ENCODE measurements around the gene CALD1.

The CALD1 gene

GRCh38 chr7:134902058-134902457 is 122.6 kb downstream of the CALD1 start:
- H3K4me2 ChIP-seq (ENCODE audit: low read depth, low read length, poor library complexity, severe bottlenecking) = no peak overlapping the region
- H3K79me2 ChIP-seq (ENCODE audit: insufficient read depth, low read length) = no peaks in the 10 kb centered on the region
- no peak overlapping the region for H2AFZ ChIP-seq (ENCODE audit: low read depth, low read length, severe bottlenecking)
- no peaks in the 10 kb centered on the region for H3K9me2 ChIP-seq (replicated peaks; ENCODE audit: insufficient read depth, low read length)
- TF ChIP-seq CTCF (IDR thresholded peaks at IDR 0.05; ENCODE audit: insufficient read depth, low read length, poor library complexity, severe bottlenecking) (no peak), EZH2phosphoT487 (conservative IDR thresholded peaks at IDR 0.05; ENCODE audit: low read length) (no peak)
- no peak overlapping the region for H3K9ac ChIP-seq (ENCODE audit: low read length)
- no peaks in the 10 kb centered on the region for H3F3A ChIP-seq (ENCODE audit: insufficient read depth)
- H3K36me3 ChIP-seq (ENCODE audit: low read length) = no peaks in the 10 kb centered on the region
- no peaks in the 10 kb centered on the region for H3K27me3 ChIP-seq (ENCODE audit: low read length)
- no peaks in the 10 kb centered on the region for H4K20me1 ChIP-seq (ENCODE audit: low read depth, low read length)
- no peak overlapping the region for H3K4me3 ChIP-seq (ENCODE audit: insufficient read depth, low read length, poor library complexity, severe bottlenecking)
- no peak overlapping the region for H3K27ac ChIP-seq (ENCODE audit: low read depth, low read length)
- no peaks in the 10 kb centered on the region for H3K9me3 ChIP-seq (ENCODE audit: insufficient read depth, low read length)

GRCh38 chr7:134903073-134903790 is 123.8 kb downstream of the CALD1 start:
- H2AFZ ChIP-seq (ENCODE audit: low read depth, low read length, severe bottlenecking) = no peak overlapping the region
- H3K79me2 ChIP-seq (ENCODE audit: insufficient read depth, low read length) = no peaks in the 10 kb centered on the region
- no peaks in the 10 kb centered on the region for H3K9me2 ChIP-seq (replicated peaks; ENCODE audit: insufficient read depth, low read length)
- no peak overlapping the region for H3K27ac ChIP-seq (ENCODE audit: low read depth, low read length)
- no peak overlapping the region for H3K4me2 ChIP-seq (ENCODE audit: low read depth, low read length, poor library complexity, severe bottlenecking)
- H3K27me3 ChIP-seq (ENCODE audit: low read length) = no peaks in the 10 kb centered on the region
- no peaks in the 10 kb centered on the region for H3F3A ChIP-seq (ENCODE audit: insufficient read depth)
- TF ChIP-seq EZH2phosphoT487 (conservative IDR thresholded peaks at IDR 0.05; ENCODE audit: low read length) (no peak), CTCF (IDR thresholded peaks at IDR 0.05; ENCODE audit: insufficient read depth, low read length, poor library complexity, severe bottlenecking) (no peak)
- no peak overlapping the region for H3K9ac ChIP-seq (ENCODE audit: low read length)
- H4K20me1 ChIP-seq (ENCODE audit: low read depth, low read length) = no peaks in the 10 kb centered on the region
- no peaks in the 10 kb centered on the region for H3K9me3 ChIP-seq (ENCODE audit: insufficient read depth, low read length)
- H3K36me3 ChIP-seq (ENCODE audit: low read length) = no peaks in the 10 kb centered on the region
- H3K4me3 ChIP-seq (ENCODE audit: insufficient read depth, low read length, poor library complexity, severe bottlenecking) = no peak overlapping the region

- H3K27ac ChIP-seq (ENCODE audit: low read depth, low read length) = no peak overlapping the region
- H3K4me3 ChIP-seq (ENCODE audit: insufficient read depth, low read length, poor library complexity, severe bottlenecking) = no peak overlapping the region
- no peak overlapping the region for H3K4me2 ChIP-seq (ENCODE audit: low read depth, low read length, poor library complexity, severe bottlenecking)
- H3K9me2 ChIP-seq (replicated peaks; ENCODE audit: insufficient read depth, low read length) = no peaks in the 10 kb centered on the region
- no peaks in the 10 kb centered on the region for H3K36me3 ChIP-seq (ENCODE audit: low read length)
- no peaks in the 10 kb centered on the region for H4K20me1 ChIP-seq (ENCODE audit: low read depth, low read length)
- no peaks in the 10 kb centered on the region for H3K27me3 ChIP-seq (ENCODE audit: low read length)
- no peaks in the 10 kb centered on the region for H3K9me3 ChIP-seq (ENCODE audit: insufficient read depth, low read length)
- H2AFZ ChIP-seq (ENCODE audit: low read depth, low read length, severe bottlenecking) = no peak overlapping the region
- TF ChIP-seq EZH2phosphoT487 (conservative IDR thresholded peaks at IDR 0.05; ENCODE audit: low read length) (no peak), CTCF (IDR thresholded peaks at IDR 0.05; ENCODE audit: insufficient read depth, low read length, poor library complexity, severe bottlenecking) (no peak)
- no peaks in the 10 kb centered on the region for H3K79me2 ChIP-seq (ENCODE audit: insufficient read depth, low read length)
- H3K9ac ChIP-seq (ENCODE audit: low read length) = no peak overlapping the region
- H3F3A ChIP-seq (ENCODE audit: insufficient read depth) = no peaks in the 10 kb centered on the region
These were observed 125.9 kb downstream of the CALD1 start for GRCh38 chr7:134905375-134905774.

Data from SU-DHL-6 (cell line).